Ureter (tissue), 1 donor: ENCODE data around the gene MEGF6. TPM values are rescaled to one million over a fixed set of nuclear protein-coding genes. Genes with fewer than 3 reads are reported as not detected.

Experiments
- DNase-seq: peaks from one replicate; pipeline ENCODE4 v3.0.0-alpha.2; 2020; ENCODE audit warnings: low spot score
- total RNA-seq: library from RNA; stranded (reverse); gene quantifications from one replicate; pipeline ENCODE4 v1.2.4, GENCODE V29; 2023
- donor health status: DM: yes; HTN: yes; CAD: no.

MEGF6 gene
- total RNA-seq, 1 donor from 2014 or later, result 22.2 TPM

DNA sequence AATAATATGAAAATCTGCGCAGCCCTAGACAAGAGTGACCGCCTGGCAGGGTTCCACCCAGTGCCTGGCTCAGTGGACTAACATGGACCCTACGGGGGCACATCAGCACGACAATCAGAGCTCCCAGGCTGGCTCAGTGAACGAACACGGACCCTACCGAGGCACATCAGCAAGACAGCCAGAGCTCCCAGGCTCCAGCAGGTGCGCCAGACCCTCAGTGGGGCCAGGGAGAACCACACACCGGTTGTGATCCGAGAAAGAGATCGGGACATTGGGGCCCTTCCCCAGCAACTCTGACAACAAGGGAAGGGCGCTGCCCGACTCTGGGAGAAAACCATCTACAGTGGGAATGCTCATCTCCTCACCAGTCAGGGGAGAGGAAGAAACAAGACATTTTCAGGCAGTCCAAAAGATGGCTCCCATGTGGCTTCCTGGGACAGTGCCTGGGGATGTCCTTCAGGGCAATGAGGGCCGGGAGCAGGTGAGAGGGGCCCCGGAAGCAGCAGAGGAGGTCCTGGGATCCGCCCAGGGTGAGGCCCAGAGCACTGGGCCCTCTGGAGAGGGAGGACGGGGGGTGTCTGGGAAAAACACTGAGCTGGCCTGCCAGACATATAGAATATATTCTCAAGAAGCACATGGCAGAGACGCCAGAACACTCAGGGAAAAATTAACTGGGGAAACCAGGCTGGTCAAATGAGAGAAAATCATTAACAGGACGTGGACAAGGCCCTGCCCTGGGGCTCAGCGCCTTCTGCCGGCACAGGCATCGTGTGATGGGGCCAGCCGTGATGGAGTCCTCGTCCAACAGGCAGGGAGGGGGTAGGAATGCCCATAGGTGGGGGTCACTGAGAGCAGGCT lies 152.0 kb downstream of the MEGF6 start:
- no peak for DNase-seq

DNA sequence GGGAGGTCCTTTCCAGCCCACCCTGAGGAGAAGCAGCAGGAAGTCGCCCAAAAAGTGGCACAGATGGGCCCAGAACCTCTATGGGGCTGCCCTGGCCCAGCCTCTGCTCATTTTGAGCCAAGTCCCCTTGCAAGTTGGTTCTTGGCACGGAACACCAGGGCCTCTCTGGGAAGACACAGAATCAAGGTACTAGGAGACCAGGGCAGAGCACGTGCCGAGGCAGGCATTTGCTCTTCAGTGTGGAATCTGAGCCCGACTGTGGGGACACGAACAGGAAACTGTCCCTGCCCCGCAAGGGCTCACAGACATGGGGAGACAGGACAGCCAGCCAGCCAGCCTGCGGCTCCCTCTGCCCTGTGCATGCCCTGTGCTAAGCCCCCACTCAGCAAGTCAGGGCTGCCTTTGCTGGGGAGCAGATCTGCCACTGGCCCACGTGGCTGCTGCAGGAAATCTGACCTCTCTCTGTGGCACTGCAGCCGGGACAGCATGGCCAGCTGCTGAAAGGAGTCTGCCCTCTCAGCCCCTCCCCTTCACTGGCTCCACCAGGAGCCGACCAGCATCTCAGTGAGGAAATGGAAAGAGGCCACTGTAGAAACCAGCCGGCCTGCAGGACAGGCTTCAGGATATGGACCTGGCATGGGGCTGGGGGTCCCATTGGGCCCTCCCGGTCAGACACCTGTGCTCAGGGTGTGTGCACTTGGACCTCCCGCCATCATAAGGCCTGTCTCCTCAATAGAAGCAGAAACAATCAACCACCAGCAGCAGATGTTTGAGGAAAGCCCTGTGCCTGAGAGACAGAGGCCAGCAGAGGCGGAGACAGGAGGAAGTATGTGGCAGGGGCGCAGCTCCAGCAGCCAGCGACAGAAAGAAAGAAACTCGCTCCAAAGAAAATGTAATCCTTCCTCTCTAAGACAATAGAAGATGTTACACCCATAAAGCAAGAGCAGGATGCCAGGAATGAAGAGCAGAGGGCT lies 153.1 kb downstream of the MEGF6 start:
- no peak for DNase-seq

DNA sequence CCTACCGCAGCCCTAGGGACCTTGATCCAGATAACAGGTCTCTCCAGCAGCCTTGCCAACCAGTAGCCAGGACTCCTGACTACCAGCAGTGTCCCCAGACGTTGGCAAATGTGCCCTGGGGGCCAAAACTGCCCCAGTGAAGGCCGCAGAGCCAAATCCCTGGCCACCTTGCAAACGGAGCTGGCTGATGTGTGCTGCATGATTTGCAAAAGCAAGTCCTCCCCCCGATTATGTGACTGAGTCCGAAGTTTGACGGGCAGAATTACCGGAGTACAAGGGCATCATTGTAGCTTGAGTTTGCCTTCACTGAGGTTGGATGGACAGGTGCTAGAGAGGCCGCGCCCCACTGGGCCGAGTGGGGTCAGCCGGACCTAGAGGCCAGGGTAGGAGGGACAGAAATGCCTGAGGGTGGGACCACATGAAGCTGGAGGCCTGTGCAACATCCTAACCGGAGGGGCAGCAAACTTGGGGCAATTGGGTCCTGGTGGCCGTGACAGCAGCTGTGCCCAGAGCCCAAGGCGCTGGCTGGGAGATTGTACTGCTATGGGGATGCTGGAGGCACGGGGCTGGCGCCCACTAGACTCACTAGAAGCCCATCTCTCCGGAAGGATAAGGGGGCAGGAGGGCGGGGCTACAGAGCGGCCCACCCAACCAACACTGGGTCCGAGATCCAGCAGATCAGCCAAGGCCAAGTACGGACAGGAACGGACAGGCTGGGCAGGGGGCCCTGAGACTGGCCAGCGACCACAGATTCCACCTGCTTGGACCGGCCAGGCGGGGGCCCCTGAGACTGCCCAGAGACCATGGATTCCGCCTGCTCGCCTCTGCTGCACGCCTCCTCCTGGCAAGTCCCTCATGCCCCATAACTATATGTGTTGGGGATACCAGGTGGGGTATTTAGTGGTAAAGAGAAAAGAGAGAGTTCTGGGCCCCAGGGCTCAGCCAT lies 154.1 kb downstream of the MEGF6 start:
- no peak for DNase-seq

DNA sequence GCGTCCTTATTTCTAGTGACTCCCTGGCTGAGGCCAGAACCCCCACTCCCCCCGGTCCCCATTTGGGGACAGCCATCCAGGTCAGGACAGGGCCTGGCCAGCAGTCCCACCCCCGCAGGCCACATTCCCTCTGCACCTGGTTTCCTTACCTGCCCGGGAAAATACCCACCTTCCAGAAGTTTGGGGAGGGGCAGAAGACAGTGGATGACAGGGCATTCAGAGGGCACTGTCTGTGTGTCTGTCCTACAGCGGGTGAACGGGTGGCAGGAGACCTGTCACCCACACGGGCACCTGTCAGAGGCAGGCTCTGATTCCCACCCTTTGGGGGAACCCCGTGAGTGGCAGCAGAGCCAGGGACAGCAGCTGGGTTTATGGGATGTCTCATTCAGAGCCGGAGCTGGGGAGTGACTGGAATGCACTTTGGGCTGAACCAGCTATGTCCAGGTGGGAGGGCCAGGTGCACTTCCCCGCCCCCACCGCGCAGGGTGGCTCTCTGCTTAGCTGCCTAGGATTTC lies 154.8 kb downstream of the MEGF6 start:
- no peak for DNase-seq

DNA sequence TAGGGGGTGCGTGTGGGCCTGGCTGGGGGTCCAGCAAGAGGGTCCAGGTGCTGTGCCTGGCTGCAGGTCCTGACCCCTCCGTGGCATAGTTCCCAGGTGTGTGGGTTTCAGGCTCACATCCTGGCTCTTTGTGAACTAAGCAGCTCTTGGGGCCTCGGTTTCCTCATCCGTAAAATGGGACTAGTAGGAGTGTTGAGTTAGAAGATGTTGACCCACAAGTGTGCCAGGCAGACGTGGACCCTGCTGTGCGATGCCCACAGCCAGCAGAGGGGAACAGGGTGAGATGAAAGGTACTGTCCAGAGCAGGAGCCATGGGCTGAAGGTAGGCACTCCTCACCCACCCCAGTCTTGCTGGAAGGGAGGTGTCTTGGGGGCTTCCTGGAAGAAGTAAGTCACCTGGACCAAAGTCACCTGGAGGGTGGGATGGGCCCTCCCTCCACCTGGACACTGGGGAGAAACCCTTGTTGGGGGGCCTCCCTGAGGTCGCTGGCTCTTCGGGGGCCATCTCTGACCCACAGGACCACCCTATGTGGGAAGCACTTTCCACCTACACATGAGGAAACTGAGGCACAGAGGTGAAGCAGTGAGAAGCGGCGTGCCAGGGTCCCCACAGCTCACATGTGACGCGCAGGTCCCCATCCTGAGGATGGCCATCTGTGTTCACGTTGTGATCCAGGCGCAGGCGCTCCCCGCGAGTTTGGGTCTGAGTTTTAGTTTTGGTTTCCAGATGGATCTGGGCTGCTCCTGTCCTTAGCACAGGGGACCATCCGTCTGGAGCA lies 155.4 kb downstream of the MEGF6 start:
- no peak for DNase-seq

DNA sequence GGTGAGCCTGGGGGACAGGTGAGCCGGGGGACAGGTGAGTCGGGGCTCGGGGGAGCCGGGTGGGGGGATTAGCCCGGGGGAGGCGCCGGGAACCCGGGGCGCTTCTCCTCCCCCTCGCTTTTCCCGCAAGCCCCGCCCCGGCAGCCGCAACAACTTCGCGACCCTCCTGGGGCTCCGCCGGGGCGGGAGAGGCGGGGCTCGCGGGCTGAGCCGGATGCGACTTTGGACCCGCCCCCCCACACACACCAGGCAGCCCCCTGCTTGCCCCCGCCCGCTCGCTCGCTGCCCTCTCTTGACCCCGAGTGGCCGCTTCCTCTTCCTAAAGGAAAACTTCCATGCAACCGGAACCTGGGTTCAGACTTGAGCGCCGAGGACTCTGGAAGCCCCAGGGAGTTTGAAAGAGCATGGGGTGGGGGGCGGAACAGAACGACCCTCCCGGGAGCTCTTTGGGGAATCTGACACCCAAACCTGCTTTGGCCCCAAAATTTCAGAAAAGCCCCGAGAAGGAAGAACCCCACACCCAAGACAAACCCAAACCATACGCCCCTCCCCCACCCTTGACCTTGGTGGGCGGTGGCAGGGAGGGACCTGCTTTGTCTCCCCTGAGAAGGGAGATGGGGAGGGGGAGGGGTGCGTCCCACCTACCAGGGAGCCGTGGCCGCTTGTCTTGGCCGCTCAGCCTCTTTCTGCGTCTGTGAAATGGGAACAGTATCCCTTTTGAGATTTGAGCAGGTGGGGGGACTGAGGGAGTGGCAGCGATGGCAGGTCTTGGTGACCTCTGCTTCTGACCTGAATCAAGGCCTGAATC lies 156.3 kb downstream of the MEGF6 start:
- DNase-seq, result no peak

DNA sequence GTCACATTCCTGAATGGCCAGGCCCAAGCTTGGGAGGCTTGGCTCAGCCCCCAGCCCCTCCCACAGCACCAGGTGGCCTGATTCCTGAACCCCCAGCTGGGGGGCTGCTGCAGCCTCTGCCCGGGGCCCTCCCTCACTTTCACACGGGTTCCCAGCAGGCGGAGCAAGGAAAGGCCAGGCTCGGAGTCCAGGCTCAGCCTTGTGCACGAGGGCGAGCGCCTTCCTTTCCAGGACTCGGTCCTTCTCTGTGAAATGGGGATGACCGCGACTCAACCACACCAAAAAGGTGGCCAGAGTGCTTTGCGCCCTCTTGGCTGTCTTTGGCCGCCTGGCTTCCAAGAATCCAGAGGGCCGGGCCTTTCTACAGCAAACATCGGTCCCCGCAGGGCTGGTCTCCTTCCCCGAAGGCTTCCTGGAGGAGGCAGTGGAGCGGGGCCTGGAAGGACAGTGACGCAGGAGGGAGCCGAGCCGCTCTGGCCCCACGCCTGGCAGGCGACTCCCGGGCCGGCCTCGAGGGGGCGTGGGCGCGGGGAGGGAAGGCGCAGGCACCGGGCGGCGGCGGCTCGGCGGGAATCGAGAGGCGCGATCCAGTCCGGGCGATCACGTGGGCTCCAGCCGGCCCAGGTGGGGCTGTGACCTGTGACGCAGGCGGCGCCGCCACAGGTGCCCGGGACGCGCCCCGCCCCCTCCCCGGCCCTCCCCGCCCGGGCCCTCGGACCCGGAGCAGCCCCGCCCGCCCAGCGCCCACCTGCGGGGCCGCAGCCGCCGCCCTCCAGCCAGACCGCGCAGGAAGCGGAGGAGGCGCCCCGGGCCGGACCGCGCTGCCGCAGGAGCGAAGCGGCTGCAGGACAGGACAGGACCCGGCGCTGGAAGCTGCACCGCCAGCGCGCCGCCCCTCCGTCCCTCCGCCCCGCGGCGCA lies 157.2 kb downstream of the MEGF6 start, which contains the start of gene ARHGEF16:
Gene ARHGEF16, plus strand, starts transcription at position 775 of the 920 bp plus-strand sequence. CDS start 8,420 bp downstream, outside the sequence.
- peak; percentile 78 for DNase-seq

DNA sequence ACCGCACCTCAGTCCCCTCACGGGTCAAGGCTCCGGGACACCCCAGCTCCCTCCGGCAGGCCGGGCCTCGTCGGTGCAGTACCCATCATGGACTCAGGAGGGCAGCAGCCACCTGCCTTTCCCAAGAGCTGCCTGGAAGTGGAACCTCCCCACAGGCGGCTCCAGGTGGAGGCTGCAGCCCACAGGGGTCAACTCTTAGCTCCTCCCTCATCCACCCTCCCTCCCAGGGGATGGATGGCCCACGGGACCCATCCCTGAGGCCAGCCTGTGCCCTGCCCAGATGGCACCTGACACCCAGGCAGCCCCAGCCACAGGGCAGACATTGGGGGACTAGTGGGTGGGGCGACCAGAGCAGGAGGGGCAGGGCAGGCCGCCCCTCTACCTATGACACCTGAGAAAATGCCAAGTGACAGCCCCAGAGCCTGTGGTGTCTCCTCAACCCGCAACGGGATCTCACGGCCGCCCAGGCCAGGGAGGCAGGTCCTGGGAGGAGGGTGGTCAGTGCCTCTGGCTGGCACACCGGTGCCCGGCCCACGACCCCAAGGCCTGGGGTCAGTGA lies 158.0 kb downstream of the MEGF6 start:
- DNase-seq, result peak; percentile 82

DNA sequence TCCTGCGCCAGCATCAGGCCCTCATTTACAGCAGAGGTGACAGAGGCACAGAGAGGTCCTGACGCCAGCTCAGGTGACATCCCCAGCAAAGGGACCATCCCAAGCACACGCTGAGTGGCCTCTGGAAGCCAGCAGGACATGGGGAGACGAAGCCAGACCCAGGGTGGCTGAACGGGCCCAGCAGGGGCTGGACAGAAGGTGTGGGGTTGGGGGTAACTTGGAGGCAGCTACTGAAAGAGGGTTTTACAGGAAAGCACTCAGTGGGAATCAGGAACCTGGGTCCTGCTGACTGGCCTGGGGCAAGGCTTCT lies 158.5 kb downstream of the MEGF6 start:
- DNase-seq, result no peak

DNA sequence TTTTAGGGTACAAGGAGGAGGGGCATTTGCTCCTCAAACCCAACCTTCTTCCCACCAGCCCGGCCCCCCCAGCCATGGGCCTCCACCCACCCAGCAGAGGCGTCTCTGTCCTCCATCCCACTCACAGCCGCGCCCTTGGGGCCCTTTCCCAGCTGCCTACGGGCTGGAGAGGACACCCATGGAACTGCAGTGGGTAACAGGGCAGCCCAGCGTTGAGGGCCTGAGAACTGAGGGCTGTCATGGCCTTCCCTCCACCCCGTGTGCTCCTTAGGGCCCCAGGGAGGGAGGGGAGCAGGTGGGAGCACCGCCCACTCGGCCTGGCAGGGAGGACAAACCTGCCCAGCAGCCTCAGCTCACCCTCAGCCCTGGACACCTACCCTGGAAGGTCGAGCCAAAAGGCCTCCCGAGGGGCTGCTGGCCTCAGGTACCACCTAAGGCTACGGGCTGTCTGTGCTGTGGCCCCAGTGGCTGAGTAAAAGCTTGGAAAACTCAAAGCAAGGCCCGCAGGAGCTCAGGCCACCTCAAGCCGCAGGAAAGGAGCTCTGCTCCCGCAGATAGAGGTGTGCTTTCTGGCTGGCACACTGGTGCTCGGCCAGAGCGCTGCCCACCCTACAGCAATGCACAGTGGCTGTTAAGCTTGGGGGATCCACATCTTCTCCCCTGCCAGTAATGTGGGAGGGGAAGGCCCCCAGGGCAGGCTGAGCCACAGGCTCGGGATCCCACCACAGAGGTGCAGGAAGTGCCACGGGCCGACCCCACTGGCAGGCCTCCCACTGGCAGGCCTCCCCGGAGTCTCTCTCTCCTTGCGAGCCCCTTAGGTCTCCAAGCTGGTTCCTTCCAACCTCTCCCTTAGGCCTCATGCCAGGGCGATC lies 159.1 kb downstream of the MEGF6 start:
- no peak for DNase-seq

DNA sequence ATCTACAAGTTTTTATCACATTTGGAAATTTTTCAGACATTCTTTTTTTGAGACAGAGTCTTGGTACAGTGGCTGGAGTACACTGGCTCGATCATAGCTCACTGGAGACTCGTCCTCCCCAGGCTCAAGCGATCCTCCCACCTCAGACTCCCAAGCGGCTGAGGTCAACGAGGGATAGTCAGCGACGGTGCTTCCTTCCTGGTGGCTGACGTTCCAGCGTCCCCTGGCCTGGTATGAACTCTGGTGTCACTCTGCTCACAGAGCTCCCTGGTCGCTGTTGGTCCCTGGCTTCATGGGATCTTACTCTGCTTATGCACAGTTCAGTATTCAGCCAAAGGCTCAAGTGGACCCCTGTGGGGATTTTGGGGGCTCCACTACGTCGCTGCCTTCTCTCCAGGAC lies 160.3 kb downstream of the MEGF6 start:
- DNase-seq, result no peak

DNA sequence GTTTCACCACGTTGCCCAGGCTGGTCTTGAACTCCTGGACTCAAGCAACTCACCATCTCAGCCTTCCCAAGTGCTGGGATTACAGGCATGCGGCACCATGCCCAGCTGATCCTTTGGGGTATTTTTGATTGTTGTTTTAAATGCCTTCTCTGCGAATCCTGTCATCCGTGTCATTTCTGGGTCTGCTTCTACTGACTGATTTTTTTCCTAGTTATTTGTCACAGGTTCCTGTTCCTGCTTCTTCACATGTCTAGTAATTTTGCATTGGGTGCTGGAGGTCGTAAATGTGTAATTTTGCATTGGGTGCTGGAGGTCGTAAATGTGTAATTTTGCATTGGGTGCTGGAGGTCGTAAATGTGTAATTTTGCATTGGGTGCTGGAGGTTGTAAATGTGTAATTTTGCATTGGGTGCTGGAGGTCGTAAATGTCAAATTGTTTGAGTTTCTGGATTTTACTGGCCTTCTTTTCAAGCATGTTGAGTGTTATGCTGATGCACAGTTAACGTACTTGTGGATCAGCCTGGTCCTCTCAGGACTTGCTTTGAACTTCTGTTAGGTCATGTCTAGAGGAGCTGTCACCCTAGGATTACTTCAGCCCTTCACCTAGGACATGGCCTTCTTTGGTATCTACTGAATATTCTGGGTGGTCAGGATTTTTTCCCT lies 161.0 kb downstream of the MEGF6 start:
- no peak for DNase-seq

DNA sequence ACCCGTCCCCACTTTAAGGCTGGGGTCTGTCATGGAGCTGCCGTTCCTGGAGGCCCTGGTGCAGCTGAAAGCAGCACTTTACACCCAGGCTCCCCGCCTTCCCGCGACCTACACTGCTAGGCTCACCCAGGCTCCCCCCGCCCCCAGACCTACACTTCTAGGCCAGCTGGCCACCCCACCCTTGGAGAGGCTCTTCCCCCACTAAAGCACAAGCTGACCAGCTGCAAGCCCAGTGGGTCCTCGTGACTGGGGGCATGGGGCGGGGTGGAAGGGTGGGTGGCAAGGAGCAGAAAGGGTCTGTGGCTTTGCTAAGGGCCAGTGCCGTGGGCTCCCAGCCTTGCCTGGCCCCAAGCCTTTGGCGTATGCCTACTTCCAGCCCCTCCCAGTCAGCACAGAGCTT lies 166.6 kb downstream of the MEGF6 start:
- DNase-seq, result no peak

DNA sequence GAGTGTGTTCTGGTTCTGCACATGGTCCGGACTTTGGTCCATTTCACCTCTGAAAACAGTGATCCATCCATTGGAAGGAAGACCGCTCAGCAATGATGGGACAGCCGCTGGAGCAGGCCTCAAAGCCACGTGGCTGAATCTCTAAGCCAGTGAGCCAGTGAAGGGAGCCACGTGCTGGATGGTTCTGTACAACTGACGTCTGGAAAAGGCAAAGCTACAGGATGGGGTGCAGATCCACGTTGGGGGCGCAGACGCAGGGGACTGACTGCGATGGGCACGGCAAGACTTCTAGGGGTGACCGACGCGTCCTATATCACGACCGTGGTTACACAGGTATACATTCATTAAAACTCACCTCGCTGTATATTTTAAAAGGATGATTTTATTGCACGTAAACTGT lies 167.0 kb downstream of the MEGF6 start:
- no peak for DNase-seq

DNA sequence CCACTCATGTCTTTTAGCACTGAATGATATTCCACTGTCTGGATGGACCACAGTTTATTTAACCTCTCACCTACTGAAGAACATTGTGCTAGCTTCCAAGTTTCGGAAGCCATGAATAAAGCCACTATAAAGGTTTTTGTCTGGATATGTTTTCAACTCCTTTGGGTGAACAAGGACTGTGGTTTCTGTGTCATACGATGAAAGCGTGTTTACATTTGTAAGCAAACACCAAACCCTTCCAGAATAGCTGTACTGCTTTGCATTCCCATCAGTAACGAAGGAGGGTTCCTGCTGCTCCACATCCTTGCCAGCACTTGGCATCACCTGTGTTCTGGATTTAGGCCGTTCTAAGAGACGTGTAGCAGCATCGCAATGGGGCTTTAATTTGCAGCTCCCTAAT lies 167.5 kb downstream of the MEGF6 start:
- no peak for DNase-seq

DNA sequence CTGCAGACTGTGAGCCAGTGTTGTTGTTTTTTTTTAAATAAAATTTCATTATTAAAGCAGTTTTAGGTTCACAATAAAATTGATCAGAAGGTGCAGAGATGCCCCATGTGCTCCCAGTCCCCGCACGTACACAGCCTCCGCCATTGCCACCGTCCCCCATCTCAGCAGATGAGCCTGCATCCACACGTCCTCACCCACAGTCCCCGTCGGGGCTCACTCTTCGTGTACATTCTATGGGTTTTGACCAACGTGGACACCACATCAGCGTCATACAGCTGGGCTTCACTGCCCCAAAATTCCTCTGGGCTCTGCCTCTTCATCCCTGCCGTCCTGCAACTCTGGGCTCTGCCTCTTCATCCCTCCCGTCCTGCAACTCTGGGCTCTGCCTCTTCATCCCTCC lies 168.4 kb downstream of the MEGF6 start:
- no peak for DNase-seq

DNA sequence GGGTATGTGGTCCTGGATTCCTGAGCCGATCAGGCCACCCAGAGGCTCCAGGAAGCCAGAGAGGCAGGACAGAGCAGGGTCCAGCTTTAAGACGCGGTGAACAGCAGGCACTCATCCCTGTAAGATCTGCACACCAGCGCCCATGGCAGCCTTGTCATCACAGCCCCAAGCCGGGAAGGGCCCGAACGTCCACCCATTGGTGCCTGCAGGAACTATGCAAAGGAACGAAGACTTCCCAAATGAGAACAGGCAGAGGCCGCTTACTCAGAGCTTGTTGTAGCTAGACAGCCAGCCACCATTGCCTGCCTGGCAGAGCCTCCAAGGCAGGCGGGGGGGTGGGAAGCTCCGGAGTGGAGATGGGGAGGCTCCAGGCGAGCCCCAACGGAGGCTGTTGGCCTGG lies 169.0 kb downstream of the MEGF6 start:
- DNase-seq, result no peak
